ENCODE results near the gene RHEX. TPM values are rescaled to one million over a fixed set of nuclear protein-coding genes. Genes with fewer than 3 reads are reported as not detected.

RHEX gene
- total RNA-seq, 1 donor from 2014 or later, result 3.1 TPM

DNA sequence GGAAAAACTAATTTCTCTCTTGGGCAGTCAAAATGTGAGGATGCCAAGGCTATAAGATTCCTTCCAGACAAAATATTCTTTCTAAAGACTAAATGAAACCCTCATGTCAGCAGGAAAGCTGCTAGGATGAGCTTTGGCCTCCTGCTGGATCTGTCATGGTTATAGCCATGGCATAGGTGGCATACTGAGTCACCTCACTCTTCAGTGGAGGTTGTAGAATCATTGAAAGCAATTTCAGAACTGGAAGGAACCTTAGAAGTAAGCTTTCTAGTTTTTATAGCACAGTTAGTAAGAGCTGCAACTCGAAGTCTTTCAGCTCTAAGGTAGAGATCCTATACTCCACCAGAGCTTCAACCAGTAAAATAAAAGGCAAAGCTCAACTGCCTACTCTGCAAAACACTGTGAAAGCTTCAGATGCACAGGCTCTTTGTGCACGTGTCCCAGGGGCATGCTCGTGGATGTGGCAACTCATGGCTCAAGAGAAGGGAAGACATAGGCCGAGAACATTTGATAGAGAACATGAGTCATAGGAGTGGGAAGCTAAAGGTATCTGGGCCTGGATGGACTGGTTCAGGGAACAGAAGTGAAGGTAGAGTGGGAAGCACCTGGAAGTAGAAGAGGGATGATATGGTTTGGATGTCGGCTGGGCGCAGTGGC lies 58.4 kb downstream of the RHEX start:
- H3K27me3 ChIP-seq (ENCODE audit: control insufficient read depth in 3 of 3, insufficient read depth in 3 of 3, low read length in 3 of 3), result peaks cover 3 to 7% (median 3%) of the 10 kb centered on the region in 3 donors
- H3K4me3 ChIP-seq (ENCODE audit: low read length in 3 of 3), result no peak overlapping the region
- no peak overlapping the region for H3K9ac ChIP-seq (ENCODE audit: low read depth in 1 of 3, low read length in 3 of 3)
- H3K9me3 ChIP-seq (ENCODE audit: control insufficient read depth in 3 of 3, low read length in 3 of 3), result no peaks in the 10 kb centered on the region
- H3K36me3 ChIP-seq (ENCODE audit: control insufficient read depth in 3 of 3, insufficient read depth in 3 of 3, low read length in 3 of 3), result no peaks in the 10 kb centered on the region
- H3K27ac ChIP-seq (ENCODE audit: low read depth, low read length), result no peak overlapping the region
- peaks cover 0 to 3% (median under 1%) of the 10 kb centered on the region in 3 donors for H3K4me1 ChIP-seq (ENCODE audit: control insufficient read depth in 3 of 3, insufficient read depth in 3 of 3, low read length in 3 of 3)

DNA sequence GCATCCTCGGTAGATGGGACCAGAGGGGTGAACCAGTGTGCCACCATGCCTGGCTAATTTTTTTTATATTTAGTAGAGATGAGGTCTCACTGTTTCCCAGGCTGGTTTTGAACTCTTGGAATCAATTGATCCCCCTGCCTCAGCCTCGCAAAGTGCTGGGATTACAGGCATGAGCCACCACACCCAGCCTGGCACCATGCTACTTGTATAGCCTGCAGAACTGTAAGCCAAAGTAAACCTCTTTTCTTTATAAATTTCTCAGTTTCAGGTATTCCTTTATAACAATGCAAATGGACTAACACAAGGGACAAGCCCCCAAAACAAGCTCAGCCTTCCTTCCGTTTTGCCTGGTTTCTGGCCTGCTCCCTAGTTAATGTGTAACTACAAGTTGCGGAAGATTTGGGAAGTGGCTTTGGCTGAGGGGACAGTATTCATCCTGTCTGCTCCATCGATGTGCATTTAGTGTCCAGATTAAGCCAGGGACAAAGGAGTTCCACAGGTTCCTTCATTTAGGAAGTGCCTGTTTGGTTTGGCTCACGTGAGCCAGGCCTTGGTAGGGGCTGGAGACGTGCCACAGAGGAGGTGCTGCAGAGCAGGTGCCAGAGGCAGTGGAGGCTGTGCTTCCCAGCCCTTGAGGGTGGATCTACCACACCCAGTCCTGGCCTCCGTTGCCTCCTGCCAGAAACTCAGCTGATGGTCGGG lies 59.8 kb downstream of the RHEX start:
- no peaks in the 10 kb centered on the region for H3K9me3 ChIP-seq (ENCODE audit: control insufficient read depth in 3 of 3, low read length in 3 of 3)
- H3K27me3 ChIP-seq (ENCODE audit: control insufficient read depth in 3 of 3, insufficient read depth in 3 of 3, low read length in 3 of 3), result peaks cover 7 to 13% (median 11%) of the 10 kb centered on the region in 3 donors

DNA sequence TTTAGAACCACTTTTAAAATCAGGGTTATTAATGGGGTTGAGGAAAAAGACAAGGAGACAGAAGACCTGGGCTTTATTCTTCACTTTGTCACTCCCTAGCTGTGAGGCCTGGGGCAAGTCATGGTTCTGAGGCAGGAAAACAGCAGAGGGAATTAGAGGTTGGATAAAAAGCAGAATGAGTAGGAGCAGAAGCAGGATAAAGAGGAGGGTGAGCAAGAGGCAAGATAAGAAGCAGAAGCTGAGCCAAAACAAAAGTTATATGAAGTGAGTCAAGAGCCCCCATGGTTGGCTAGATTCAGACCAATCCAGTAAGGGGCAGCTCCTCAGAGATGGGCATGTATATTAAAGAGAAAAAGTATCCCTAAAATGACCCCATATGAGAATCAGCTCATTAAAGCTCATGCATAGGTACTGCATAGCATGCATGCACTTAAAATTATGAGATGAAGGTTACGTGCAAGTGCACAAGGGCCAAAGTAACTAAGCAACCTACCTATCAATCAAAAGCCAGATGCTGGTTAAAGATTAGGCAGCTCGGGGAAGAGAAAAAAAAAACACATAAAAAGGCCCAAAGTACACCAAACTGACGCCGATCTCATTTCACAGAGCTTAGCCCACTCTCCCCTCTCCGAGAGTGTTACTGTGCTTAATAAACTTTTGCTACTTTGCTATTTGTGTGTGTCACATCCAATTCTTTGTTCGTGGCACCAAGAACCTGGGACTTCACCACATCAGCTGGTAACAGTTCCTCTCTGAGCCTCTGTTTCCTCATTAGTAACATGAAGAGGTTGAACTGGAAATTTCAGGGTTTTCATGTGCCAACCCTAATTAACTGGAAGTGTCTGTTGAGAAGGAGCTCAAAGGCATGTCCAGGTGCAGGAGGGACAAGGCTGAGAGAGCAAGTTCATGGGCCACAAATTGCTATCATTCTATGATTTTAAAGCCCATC lies 62.0 kb downstream of the RHEX start:
- Histone ChIP-seq H3K4me3 (ENCODE audit: low read length in 3 of 3) (no peak overlapping the region), H3K27ac (ENCODE audit: low read depth, low read length) (no peak overlapping the region), H3K9ac (ENCODE audit: low read depth in 1 of 3, low read length in 3 of 3) (no peak overlapping the region), H3K9me3 (ENCODE audit: control insufficient read depth in 3 of 3, low read length in 3 of 3) (no peaks in the 10 kb centered on the region), H3K36me3 (ENCODE audit: control insufficient read depth in 3 of 3, insufficient read depth in 3 of 3, low read length in 3 of 3) (no peaks in the 10 kb centered on the region), H3K27me3 (ENCODE audit: control insufficient read depth in 3 of 3, insufficient read depth in 3 of 3, low read length in 3 of 3) (peaks cover 12 to 18% (median 12%) of the 10 kb centered on the region in 3 donors), H3K4me1 (ENCODE audit: control insufficient read depth in 3 of 3, insufficient read depth in 3 of 3, low read length in 3 of 3) (peaks cover 13 to 16% (median 14%) of the 10 kb centered on the region in 3 donors)

More for the DNA sequence above, 59.8 kb downstream of the RHEX start:
- H3K4me3 ChIP-seq (ENCODE audit: low read length in 3 of 3), result no peak overlapping the region
- no peaks in the 10 kb centered on the region for H3K36me3 ChIP-seq (ENCODE audit: control insufficient read depth in 3 of 3, insufficient read depth in 3 of 3, low read length in 3 of 3)
- H3K4me1 ChIP-seq (ENCODE audit: control insufficient read depth in 3 of 3, insufficient read depth in 3 of 3, low read length in 3 of 3), result peaks cover 11 to 14% (median 12%) of the 10 kb centered on the region in 3 donors
- H3K9ac ChIP-seq (ENCODE audit: low read depth in 1 of 3, low read length in 3 of 3), result no peak overlapping the region
- H3K27ac ChIP-seq (ENCODE audit: low read depth, low read length), result no peak overlapping the region

DNA sequence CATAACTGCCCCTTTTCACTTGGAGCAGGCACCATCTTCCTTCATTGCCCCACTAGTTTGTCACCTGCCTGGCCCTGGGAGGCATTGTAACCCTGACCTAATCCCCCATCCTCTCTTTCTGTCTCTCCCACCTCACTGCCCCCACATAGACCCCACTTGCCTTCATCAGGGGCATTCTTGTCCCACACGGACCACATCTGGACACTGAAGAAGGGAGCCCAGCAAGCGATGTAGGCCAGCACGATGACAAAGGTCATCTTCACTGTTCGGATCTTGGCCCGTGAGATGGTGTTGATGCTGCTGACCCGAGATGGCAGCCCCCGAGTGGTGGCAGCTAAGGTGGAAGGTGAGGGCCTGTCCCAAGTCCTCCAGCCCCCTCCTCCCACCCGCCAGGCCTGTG lies 62.8 kb downstream of the RHEX start:
- peaks cover 12 to 18% (median 12%) of the 10 kb centered on the region in 3 donors for H3K27me3 ChIP-seq (ENCODE audit: control insufficient read depth in 3 of 3, insufficient read depth in 3 of 3, low read length in 3 of 3)
- no peak overlapping the region for H3K9ac ChIP-seq (ENCODE audit: low read depth in 1 of 3, low read length in 3 of 3)
- peaks cover 0 to 2% (median 0%) of the 10 kb centered on the region in 3 donors for H3K9me3 ChIP-seq (ENCODE audit: control insufficient read depth in 3 of 3, low read length in 3 of 3)
- H3K27ac ChIP-seq (ENCODE audit: low read depth, low read length), result no peak overlapping the region
- H3K4me1 ChIP-seq (ENCODE audit: control insufficient read depth in 3 of 3, insufficient read depth in 3 of 3, low read length in 3 of 3), result peaks cover 13 to 16% (median 14%) of the 10 kb centered on the region in 3 donors
- H3K36me3 ChIP-seq (ENCODE audit: control insufficient read depth in 3 of 3, insufficient read depth in 3 of 3, low read length in 3 of 3), result no peaks in the 10 kb centered on the region
- H3K4me3 ChIP-seq (ENCODE audit: low read length in 3 of 3), result no peak overlapping the region

DNA sequence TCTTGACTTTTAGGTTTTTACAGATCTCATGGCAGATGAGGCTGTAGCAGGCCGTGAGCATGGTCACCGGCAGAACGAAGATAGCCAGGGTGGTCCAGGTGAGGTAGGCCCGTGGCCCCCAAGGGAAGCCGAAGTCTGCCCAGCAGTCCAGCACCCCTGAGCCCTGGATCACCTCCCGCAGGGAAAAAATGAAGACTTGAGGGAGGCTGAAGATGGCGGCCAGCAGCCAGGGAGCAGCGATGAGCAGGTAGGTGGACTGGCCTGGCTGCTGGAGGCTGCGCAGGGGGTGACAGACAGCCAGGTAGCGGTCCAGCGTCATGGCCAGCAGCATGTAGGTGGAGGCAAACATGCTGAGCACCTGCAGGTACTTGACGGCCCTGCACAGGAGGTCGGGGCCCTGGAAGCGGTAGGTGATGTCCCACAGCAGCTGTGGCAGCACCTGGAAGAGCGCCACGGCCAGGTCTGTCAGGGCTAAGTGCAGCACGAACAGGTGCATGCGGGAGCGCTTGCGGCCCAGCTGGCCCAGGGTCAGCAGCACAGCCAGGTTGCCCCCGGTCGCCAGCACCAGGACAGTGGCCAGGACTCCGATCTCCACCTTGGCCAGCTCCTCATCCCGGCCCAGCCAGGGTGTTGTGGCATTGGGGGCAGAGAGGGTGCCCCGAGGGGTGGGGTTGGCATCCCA lies 63.4 kb downstream of the RHEX start:
- H3K27me3 ChIP-seq (ENCODE audit: control insufficient read depth in 3 of 3, insufficient read depth in 3 of 3, low read length in 3 of 3), result peaks cover 10 to 18% (median 12%) of the 10 kb centered on the region in 3 donors
- peaks cover 0 to 2% (median 0%) of the 10 kb centered on the region in 3 donors for H3K9me3 ChIP-seq (ENCODE audit: control insufficient read depth in 3 of 3, low read length in 3 of 3)
- H3K4me1 ChIP-seq (ENCODE audit: control insufficient read depth in 3 of 3, insufficient read depth in 3 of 3, low read length in 3 of 3), result peaks cover 13 to 16% (median 14%) of the 10 kb centered on the region in 3 donors
- no peak overlapping the region for H3K27ac ChIP-seq (ENCODE audit: low read depth, low read length)
- peak overlapping the region in 1 of 3 donors; percentile 38 for H3K9ac ChIP-seq (ENCODE audit: low read depth in 1 of 3, low read length in 3 of 3)
- H3K36me3 ChIP-seq (ENCODE audit: control insufficient read depth in 3 of 3, insufficient read depth in 3 of 3, low read length in 3 of 3), result no peaks in the 10 kb centered on the region
- peak overlapping the region in 1 of 3 donors; percentile 67 for H3K4me3 ChIP-seq (ENCODE audit: low read length in 3 of 3)

DNA sequence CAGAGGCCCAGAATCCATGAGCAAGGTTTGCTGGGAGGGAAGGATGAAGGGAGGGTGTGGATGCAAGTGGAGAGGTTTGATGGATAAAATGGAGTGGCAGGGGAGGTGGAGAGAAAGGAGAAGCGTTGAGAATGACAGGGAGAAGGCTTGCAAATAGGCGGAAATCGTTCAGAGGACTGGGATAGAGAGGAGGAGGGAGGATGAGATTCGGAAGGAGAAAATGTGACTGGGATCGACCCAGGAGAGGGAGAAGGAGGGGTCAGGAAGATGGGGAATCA lies 63.8 kb downstream of the RHEX start:
- peak overlapping the region in 2 of 3 donors; percentile 38 to 71 for H3K9ac ChIP-seq (ENCODE audit: low read depth in 1 of 3, low read length in 3 of 3)
- H3K4me3 ChIP-seq (ENCODE audit: low read length in 3 of 3), result peak overlapping the region; percentile 60 to 67 (median 63)

DNA sequence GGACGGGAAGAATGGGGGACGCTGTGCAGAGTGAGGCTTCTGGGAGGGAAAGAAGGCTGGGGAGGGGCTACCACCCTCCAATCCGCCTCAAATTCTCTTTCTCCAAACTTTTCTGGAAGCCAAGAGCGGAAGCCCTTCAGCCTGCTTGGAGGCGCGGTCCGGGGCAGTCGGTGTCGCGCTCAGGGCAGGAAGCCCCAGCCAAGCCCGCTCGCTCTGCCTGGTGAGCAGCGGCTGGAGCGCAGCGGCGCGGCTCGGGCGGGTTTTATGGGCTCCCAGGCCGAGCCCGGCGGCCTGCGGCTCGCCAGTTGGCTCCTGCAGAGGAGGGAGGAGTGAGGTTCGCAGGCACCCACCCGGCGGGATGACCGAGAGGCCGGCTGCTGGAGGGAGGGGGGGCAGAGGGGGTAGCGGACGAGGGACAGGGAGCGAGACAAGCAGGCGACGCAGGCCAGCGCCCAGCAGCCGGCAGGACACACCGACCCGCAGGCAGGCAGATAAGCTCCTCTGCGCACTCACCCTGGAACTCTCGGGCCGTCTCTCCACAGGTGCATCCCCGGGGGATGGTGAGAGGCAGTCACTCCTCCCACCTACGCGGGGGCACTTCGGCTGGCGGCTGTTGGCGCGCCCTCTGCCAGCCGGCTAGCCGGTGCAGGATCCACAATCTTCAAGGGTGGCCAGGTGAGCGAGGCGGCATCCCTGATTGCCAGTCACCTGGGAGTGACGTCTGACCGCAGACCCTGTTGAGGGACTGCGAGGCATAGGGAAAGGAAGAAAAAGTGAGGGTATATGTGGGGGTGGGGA lies 64.4 kb downstream of the RHEX start, which contains the start of gene AVPR1B:
Gene AVPR1B (minus strand): TSS at position 238 of the 798 bp plus-strand sequence. CDS start 498 bp downstream, outside the sequence.
- peak within 1 kb of the TSS; percentile 38 to 71 (median 40) for H3K9ac ChIP-seq (ENCODE audit: low read depth in 1 of 3, low read length in 3 of 3)

More for the DNA sequence above, 63.8 kb downstream of the RHEX start:
- H3K9me3 ChIP-seq (ENCODE audit: control insufficient read depth in 3 of 3, low read length in 3 of 3), result peaks cover 0 to 2% (median 0%) of the 10 kb centered on the region in 3 donors
- H3K27ac ChIP-seq (ENCODE audit: low read depth, low read length), result no peak overlapping the region
- H3K4me1 ChIP-seq (ENCODE audit: control insufficient read depth in 3 of 3, insufficient read depth in 3 of 3, low read length in 3 of 3), result peaks cover 13 to 16% (median 14%) of the 10 kb centered on the region in 3 donors
- no peaks in the 10 kb centered on the region for H3K36me3 ChIP-seq (ENCODE audit: control insufficient read depth in 3 of 3, insufficient read depth in 3 of 3, low read length in 3 of 3)
- H3K27me3 ChIP-seq (ENCODE audit: control insufficient read depth in 3 of 3, insufficient read depth in 3 of 3, low read length in 3 of 3), result peaks cover 10 to 18% (median 12%) of the 10 kb centered on the region in 3 donors

DNA sequence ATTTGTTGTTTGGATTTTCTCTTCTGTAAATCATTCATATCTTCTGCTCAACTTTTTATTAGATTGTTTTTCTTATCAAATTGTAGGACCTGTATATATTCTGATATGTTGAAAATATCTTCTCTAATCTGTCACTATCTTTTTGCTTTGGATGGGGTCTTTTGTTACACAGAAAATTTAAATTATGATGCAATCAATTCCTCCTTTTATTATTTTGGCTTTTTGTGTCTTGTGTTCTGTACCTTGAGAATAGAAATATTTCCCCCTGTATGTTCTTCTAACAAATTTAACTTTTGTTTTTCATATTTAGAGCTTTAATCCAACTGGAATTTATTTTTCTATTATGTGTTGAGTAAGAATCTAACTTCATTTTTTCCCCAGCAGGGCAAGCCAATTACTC lies 67.4 kb downstream of the RHEX start:
- Histone ChIP-seq H3K4me1 (ENCODE audit: control insufficient read depth in 3 of 3, insufficient read depth in 3 of 3, low read length in 3 of 3) (peaks cover 13 to 16% (median 14%) of the 10 kb centered on the region in 3 donors), H3K27me3 (ENCODE audit: control insufficient read depth in 3 of 3, insufficient read depth in 3 of 3, low read length in 3 of 3) (peaks cover 5 to 16% (median 9%) of the 10 kb centered on the region in 3 donors), H3K9ac (ENCODE audit: low read depth in 1 of 3, low read length in 3 of 3) (no peak overlapping the region), H3K4me3 (ENCODE audit: low read length in 3 of 3) (no peak overlapping the region), H3K9me3 (ENCODE audit: control insufficient read depth in 3 of 3, low read length in 3 of 3) (peaks cover 0 to 2% (median 0%) of the 10 kb centered on the region in 3 donors), H3K36me3 (ENCODE audit: control insufficient read depth in 3 of 3, insufficient read depth in 3 of 3, low read length in 3 of 3) (no peaks in the 10 kb centered on the region), H3K27ac (ENCODE audit: low read depth, low read length) (no peak overlapping the region)

More for the DNA sequence above, 64.4 kb downstream of the RHEX start, which contains the start of gene AVPR1B:
- peaks cover 10 to 18% (median 12%) of the 10 kb centered on the region in 3 donors for H3K27me3 ChIP-seq (ENCODE audit: control insufficient read depth in 3 of 3, insufficient read depth in 3 of 3, low read length in 3 of 3)
- H3K4me1 ChIP-seq (ENCODE audit: control insufficient read depth in 3 of 3, insufficient read depth in 3 of 3, low read length in 3 of 3), result peaks cover 13 to 16% (median 14%) of the 10 kb centered on the region in 3 donors
- H3K36me3 ChIP-seq (ENCODE audit: control insufficient read depth in 3 of 3, insufficient read depth in 3 of 3, low read length in 3 of 3), result no peaks in the 10 kb centered on the region
- peak within 1 kb of the TSS; percentile 60 to 67 (median 63) for H3K4me3 ChIP-seq (ENCODE audit: low read length in 3 of 3)
- H3K27ac ChIP-seq (ENCODE audit: low read depth, low read length), result no peak within 1 kb of the TSS
- peaks cover 0 to 2% (median 0%) of the 10 kb centered on the region in 3 donors for H3K9me3 ChIP-seq (ENCODE audit: control insufficient read depth in 3 of 3, low read length in 3 of 3)

Measured in skeletal muscle tissue (tissue), 4 donors.